ENCODE measurements around the gene ITPR3.

ITPR3 gene

DNA sequence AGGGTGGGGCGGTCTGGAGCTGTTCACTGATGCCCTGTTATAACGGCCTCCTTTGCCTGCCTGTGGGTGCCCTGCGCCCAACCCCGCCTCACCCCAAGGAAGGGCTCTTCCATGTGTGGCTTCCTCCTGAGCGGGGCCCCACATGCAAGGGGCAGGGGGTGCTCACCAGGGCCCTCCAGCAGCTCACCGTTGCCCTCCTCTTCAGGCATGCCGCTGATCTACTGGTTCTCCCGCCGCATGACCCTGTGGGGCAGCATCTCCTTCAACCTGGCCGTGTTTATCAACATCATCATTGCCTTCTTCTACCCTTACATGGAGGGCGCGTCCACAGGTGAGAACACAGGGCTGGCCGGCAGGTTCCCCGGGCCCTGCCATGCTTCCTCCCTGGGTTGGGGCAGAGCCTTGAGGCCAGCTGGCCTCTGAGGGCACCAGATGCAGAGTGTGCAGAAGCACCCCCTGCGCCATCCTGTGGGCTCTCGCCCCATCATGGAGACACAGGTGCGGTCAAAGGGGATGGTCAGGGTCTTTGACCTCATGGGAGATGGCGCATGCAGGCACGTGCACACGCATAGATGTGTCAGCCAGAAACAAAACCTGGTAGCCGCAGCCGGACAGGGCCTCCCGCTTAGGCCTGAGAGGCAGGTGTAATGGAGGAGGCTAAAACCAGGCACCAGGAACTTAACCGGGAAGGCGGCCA lies 67.5 kb downstream of the ITPR3 start:
- no peak for DNase-seq

GRCh38 chr6:33689148-33689494 lies 68.0 kb downstream of the ITPR3 start:
- no peak for DNase-seq

- DNase-seq: no peak
Measured at GRCh38 chr6:33689879-33690278, 68.8 kb downstream of the ITPR3 start.

DNA sequence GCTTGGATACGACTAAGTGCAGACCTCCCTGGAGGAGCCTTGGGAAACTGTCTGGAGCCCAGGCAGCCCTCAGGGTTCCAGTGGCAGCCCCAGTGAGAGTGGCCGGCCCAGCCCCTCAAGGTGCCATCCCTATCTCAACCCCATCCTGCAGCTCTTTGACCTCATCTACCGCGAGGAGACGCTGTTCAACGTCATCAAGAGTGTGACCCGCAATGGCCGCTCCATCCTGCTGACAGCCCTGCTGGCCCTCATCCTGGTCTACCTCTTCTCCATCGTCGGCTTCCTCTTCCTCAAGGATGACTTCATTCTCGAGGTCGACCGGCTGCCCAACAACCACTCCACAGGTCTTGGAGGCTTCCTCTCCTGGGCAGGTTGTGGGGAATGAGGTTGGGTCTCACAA lies 69.6 kb downstream of the ITPR3 start:
- DNase-seq: no peak

DNA sequence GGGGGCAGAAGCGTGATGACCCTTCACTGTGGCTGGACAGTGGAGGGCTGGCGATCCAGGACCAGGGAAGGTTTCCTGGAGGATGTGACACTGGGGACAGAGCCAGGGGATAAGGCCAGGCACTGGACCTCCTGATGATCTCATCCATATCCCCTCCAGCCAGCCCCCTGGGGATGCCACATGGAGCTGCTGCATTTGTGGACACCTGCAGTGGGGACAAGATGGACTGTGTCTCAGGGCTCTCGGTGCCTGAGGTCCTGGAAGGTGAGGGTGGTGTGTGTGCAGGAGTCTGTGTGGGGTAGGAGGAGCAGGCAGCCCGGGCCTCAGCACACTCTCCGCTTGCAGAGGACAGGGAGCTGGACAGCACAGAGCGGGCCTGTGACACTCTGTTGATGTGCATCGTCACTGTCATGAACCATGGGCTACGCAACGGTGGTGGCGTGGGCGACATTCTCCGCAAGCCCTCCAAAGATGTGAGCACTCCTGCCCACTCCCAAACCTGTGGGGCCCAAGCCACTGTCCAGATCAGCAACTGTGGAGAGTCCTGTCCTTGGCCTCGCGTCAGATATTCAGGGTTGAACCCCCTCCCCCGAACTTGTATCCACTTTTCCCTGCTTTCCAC lies 70.4 kb downstream of the ITPR3 start:
- DNase-seq: no peak

DNA sequence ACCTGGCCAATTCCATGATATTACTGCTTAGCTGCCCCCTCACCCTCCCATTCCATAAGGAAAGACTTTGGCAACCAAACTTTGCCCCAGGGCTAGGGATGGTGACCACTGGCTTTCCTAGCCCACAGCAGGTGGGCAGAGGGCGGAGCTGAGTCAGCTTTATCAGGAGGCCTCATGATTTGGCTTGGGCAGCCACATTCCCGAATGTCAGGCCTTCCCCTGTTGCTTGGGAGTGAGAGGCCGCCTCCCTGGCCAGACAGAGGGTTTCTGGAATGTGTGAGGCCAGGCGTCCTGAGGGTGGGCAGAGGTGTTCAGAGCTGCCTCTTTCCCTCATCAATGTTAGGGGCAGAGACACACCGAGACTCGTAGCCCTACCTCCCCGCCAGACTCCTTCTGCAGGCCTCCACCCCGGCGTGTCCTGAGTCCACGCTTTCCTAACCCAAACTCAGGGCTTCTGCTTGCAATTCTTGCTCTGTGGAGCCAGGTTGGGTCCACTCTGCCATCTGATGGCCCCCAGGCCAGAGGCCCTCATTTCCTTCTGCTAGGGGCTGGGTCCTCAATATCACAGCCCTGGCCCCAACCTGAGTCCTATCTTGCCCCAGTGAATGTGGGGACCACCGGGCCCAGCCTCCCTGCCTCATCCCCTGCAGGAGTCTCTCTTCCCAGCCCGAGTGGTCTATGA lies 71.1 kb downstream of the ITPR3 start:
- DNase-seq: no peak

DNA sequence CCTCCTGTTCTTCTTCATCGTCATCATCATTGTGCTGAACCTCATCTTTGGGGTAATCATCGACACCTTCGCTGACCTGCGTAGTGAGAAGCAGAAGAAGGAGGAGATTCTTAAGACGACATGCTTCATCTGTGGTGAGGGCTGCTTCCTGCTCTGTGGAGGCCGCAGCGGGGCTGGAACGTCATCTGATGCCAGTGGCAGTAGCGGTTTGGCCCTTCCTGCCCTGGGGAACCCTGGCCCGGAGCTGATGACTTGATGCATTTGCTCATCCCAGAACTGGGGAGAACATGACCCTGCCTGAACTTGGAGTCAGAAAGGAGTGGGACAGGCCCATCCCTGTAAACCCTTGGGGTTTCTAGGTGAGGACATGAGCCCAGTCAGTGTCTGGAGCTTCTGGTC lies 71.6 kb downstream of the ITPR3 start:
- DNase-seq: no peak

GRCh38 chr6:33693186-33694105 lies 72.3 kb downstream of the ITPR3 start:
- DNase-seq: no peak

- DNase-seq: no peak
Measured at GRCh38 chr6:33694401-33694931, 73.3 kb downstream of the ITPR3 start.

- no peak for DNase-seq
Measured at GRCh38 chr6:33694977-33695376, 73.9 kb downstream of the ITPR3 start.

DNA sequence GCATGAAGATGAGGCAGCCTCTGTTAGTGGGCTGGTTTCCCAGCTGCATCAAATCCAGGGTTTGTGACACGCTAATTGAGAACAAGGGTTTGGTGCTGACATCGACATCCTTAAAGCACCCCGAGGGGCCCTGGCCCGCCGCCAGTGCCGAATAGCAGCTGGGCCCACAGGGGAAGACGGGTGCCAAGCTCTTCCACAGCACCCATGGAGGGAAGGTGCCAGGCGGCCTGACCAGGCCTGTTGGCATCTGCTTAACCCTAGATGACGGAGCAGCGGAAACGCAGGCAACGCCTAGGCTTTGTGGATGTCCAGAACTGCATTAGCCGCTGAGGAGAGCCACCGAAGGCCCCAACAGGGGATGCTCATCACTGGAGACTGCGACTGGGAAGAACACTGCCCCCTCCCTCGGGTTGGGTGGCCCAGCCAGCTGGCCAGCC lies 74.3 kb downstream of the ITPR3 start:
- peak; percentile 85 for DNase-seq

DNA sequence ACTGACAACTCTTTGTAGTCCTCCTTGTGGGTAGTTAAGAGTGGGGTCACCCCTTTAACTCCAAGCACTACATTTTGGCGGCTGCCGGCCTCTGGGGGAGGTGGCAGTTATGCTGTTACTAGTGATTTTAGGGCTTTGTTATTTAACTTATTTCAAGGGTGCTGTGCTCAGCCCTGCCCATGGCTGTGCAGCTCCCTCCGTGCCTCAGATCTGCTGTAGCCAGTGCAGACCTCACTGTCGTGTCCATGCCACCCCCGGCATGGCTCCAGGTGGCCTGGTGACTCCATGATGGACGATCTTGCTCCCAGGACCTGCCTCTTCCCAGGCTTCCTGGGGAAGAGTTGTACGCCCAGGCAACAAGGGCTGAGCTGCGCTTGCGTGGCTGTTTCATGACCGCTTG lies 75.0 kb downstream of the ITPR3 start:
- DNase-seq: no peak

- DNase-seq: peak; percentile 90
Measured at GRCh38 chr6:33696548-33697518, 75.7 kb downstream of the ITPR3 start.

DNA sequence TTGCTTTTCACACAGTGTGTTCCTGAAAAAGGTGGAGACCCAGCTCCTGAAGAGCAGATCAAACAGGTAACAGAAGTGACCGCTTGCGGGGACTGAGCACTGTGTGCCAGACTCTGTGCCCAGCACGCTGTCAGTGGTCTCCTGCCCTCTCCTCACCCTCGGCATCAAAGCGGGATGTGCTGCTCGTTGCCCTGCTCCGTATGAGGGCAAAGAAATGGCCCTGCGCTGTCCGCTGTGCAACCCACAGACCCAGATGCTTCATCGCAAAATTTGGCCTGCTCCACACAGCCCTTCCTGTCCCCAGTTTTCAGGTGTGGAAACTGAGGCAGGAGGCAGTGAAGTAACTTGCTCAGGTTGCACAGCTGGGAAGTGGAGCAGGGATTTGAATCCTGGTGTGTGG lies 76.7 kb downstream of the ITPR3 start:
- no peak for DNase-seq

DNA sequence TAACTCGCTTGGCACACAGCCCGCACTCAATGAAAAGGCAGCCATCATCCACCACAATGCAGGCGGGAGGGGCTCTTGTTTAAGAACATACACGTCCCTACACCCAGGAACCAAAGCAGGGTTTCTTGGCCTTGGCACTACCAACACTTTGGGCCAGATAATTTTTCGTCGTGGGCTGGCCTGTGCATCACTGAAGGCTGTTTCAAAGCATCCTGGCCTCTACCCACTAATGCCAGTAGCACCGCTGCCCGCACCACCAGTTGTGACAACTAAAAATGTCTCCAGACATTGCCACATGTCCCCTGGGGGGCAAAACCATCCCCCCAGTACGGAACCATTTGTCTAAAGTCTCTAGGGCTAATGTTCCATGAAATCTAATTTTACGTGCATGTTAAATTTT lies 77.4 kb downstream of the ITPR3 start:
- no peak for DNase-seq

- no peak for DNase-seq
Measured at GRCh38 chr6:33699131-33699530, 78.0 kb downstream of the ITPR3 start.

DNA sequence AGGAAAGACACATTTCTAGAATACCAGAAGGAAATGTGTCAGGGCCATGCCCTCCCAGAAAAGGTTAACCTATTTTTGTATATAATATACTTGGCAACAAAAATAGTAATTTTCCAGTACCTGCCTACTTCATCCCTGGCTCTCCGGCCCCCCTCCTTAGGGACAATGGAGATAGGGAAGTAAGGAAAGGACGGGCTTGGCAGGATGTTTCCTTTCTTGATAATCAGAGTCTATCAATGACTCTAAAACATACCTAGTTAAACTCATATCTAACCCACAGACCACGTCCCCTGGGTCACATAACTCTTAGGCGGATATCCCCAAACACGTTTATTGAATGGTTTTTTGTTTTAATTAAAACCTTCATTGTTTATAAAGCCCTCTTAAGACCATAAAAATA lies 78.6 kb downstream of the ITPR3 start:
- no peak for DNase-seq

DNA sequence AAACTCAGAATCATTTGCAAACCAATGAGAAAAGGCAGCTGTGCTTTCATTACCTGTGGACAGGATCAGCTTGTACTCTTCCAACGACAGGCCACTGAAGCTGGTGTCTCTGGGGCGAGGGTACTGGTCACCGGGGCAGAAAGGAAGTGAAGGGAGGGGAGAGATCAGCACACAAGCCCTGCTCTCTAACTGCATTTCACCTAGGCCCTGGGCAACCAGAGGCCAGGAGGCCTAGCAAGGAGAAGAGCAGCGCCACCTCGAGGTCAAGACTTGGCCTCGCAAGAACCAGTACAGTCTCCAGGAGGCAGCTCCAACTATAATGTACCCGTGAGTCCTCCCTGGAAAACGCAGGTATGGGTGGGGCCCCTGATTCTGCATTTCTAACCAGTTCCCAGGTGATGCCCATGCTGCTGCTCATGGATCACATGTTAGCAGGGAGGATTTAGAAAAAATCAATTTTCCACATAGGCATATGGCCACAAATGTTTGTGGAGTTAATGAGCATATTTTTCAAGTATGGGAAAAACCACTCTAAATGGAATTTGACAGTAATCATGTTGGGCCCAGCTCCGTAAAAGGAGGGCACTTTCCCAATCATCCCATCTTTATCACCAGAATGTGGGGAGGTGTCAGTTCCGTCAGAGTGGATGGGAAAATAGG lies 79.4 kb downstream of the ITPR3 start:
- peak; percentile 35 for DNase-seq

- DNase-seq: peak; percentile 18
Measured at GRCh38 chr6:33702345-33702977, 81.3 kb downstream of the ITPR3 start.

DNA sequence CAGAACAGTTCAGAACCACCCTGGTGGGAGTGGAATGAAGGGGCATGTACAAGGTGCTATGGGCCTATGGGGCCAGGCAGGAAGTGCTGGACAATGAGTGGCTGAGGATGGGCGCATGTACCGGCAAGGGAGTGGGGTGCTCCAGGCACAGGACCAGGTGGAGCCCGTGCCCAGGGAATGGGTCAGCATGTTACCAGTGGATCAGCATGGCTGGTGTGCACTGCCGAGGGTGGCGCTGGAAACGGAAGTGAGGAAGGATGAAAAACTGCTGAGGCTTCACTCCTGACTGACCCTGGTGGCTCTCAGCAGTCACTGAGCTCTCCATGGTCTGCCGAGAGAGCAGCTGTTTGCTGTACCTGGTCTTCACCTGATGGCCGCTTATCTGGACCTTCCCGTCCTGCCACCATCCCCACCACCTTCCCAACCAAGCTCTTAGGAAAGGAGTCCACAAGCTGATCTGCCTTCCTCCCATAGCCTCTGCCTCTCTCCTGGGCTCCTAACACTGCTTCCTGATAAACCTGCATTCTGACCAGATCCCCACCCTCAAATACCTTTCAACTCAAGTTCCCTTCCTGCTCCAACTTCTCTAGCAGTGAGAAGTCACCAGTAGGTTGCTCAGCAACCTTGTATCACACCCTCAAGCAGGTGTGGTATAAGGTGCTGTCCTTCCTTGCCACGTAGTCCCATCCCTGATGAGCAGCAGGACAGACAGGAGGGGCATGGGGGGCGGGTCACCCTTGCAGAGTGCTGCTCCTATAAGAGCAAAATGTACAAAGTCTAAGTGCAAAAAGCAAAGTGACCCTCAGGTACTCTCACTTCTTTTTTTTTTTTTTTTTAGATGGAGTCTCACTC lies 83.3 kb downstream of the ITPR3 start:
- DNase-seq: no peak

Data from NCI-H1092 treated with DMSO at 0.1 percent for 48 hours (cell line).